ENCODE data around the gene BBOF1.

BBOF1 gene

DNA sequence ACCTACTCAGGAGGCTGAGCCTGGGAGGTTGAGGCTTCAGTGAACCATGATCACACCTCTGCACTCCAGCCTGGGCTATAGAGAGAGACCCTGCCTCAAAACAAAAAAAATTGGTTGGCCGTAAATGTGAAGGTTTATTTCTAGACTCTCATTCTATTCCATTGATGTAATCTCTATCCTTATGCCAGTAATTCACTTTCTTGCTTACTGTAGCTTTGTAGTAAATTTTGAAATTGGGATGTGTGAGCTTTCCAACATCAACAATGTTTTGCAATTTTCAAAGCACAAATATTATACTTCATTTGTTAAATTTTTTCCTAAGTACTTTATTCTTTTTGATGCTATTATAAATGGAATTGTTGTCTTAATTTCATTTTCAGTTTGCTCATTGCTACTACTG is 90.2 kb downstream of the BBOF1 start:
- DNase-seq, result no peak

DNA sequence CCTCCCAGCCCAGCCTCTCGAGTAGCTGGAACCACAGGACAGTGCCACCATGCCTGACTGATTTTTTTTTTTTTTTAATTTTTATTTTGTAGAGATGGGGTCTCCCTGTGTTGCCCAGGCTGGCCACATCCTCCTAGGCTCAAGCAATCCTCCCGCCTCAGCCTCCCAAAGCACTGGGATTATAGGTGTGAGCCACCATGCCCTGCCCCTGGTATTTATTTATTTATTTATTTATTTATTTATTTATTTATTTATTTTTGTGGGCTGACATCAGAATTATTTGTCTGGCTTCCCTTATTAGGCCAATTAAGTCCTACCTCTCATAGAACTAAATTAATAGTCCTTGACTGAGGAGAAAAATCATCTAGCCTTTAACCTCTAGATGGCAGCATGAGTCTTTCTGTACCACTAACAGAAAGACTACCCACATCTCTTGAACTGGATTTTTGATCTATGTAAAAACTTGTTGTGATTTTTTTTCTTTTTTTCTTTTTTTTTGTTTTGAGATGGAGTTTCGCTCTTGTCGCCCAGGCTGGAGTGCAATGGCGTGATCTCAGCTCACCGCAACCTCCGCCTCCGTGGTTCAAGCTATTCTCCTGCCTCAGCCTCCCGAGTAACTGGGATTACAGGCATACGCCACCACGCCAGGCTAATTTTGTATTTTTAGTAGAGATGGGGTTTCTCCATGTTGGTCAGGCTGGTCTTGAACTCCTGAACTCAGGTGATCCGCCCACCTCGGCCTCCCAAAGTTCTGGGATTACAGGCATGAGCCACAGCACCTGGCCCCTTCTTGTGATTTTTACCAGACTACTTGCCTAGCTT is 92.5 kb downstream of the BBOF1 start:
- peak; percentile 53 for DNase-seq
